Muscle of leg (tissue), 16 donors: ENCODE measurements around the gene EVC. TPM values are rescaled to one million over a fixed set of nuclear protein-coding genes. Genes with fewer than 3 reads are reported as not detected.

Experiments
- DNase-seq: peaks from one replicate; pipeline ENCODE4 v3.0.0; 2013
- H3K27ac ChIP-seq: one replicate; pipeline ENCODE4 v1.5.1; 2013; ENCODE audit warnings: mild to moderate bottlenecking, low read length, control low read depth
- H3K27me3 ChIP-seq: one replicate; pipeline ENCODE4 v1.6.1; 2013; ENCODE audit warnings: low read length; ENCODE audit not compliant: control insufficient read depth, insufficient read depth
- H3K36me3 ChIP-seq: one replicate; pipeline ENCODE4 v1.6.1; 2013; ENCODE audit warnings: low read length; ENCODE audit not compliant: control insufficient read depth, insufficient read depth
- H3K4me1 ChIP-seq: one replicate; pipeline ENCODE4 v1.6.1; 2013; ENCODE audit warnings: low read length; ENCODE audit not compliant: control insufficient read depth, insufficient read depth
- H3K4me3 ChIP-seq: one replicate; pipeline ENCODE4 v1.5.1; 2013; ENCODE audit warnings: low read length, control low read depth
- H3K9me3 ChIP-seq: replicated peaks from 2 replicates; pipeline ENCODE4 v1.6.1; 2013; ENCODE audit warnings: low read depth, low read length; ENCODE audit not compliant: control insufficient read depth
- WGBS: methylation state at CpG from one replicate; pipeline ENCODE4 v1.1.5; 2013; ENCODE audit warnings: missing lambda C conversion rate; ENCODE audit not compliant: insufficient coverage; 5-methylcytosine and 5-hydroxymethylcytosine counted together
- long read RNA-seq, 11 donors: transcript quantifications; one replicate each; lab custom pipeline, GENCODE V29; 2026
- polyA plus RNA-seq, 8 donors: library from polyadenylated mRNA; unstranded; fragments of 120-200 nt; gene quantifications; one replicate each; pipeline versions ENCODE4 v1.2.1 to v1.2.3, GENCODE V29; 2013; ENCODE audit warnings: inconsistent platforms in 1 of 8, low replicate concordance in 1 of 8; ENCODE audit not compliant: insufficient read length in 8 of 8, insufficient read depth in 1 of 8
- total RNA-seq: library from RNA; stranded (reverse); fragments of 120-200 nt; gene quantifications from one replicate; pipeline ENCODE4 v1.2.4, GENCODE V29; 2013

The EVC gene
- total RNA-seq = 18.6 TPM
- polyA plus RNA-seq = 10 to 100 TPM; 12.2 to 24.3 (median 19.2) TPM
- long read RNA-seq, donor 1, full-length matches to known transcripts = 1 of 1 reads
- long read RNA-seq, donor 1, partial matches to known transcripts = 0 of 1 reads
- long read RNA-seq, donor 1, other reads (novel, unspliced or antisense) = 0 of 1 reads
- long read RNA-seq, donor 2 = 0 reads
- long read RNA-seq, donor 3, full-length matches to known transcripts = 1 of 6 reads
- long read RNA-seq, donor 3, partial matches to known transcripts = 5 of 6 reads
- long read RNA-seq, donor 3, other reads (novel, unspliced or antisense) = 0 of 6 reads
- long read RNA-seq, donor 4, full-length matches to known transcripts = 1 of 1 reads
- long read RNA-seq, donor 4, partial matches to known transcripts = 0 of 1 reads
- long read RNA-seq, donor 4, other reads (novel, unspliced or antisense) = 0 of 1 reads
- long read RNA-seq, donor 5, partial matches to known transcripts = 5 of 6 reads
- long read RNA-seq, donor 5, other reads (novel, unspliced or antisense) = 0 of 6 reads
- long read RNA-seq, donor 6 = 0 reads
- long read RNA-seq, donor 7 = 0 reads
- long read RNA-seq, donor 8 = 0 reads
- long read RNA-seq, donor 9 = 0 reads
- long read RNA-seq, donor 10, partial matches to known transcripts = 0 of 1 reads
- long read RNA-seq, donor 10, other reads (novel, unspliced or antisense) = 0 of 1 reads
- long read RNA-seq, donor 11 = 0 reads

GRCh38 chr4:5710961-5711478 is at the start of gene EVC:
TSS of gene EVC (plus strand) at chr4:5711201. CDS start at chr4:5711381, 180 bp downstream.
- peak; percentile 94 for DNase-seq
- peaks cover 13% of the 10 kb centered on the region for H3K27me3 ChIP-seq
- H3K36me3 ChIP-seq = no peaks in the 10 kb centered on the region
- H3K9me3 ChIP-seq = peaks cover 10% of the 10 kb centered on the region
- peaks cover 47% of the 10 kb centered on the region for H3K4me1 ChIP-seq
- peak within 1 kb of the TSS; percentile 73 for H3K27ac ChIP-seq
- under 1% methylated on average over 45 of the region's 49 CpGs for WGBS
- H3K4me3 ChIP-seq = peak within 1 kb of the TSS; percentile 59

GRCh38 chr4:5661237-5661636 is 49.8 kb upstream of the EVC start:
- peaks cover 4% of the 10 kb centered on the region for H3K9me3 ChIP-seq
- no CpG with 5 or more reads among the region's 4 CpGs for WGBS

GRCh38 chr4:5662555-5662954 is 48.4 kb upstream of the EVC start:
- Histone ChIP-seq H3K9me3 (peaks cover 4% of the 10 kb centered on the region), H3K4me1 (no peaks in the 10 kb centered on the region), H3K27me3 (no peaks in the 10 kb centered on the region), H3K27ac (no peak overlapping the region), H3K36me3 (peaks cover 27% of the 10 kb centered on the region), H3K4me3 (no peak overlapping the region)
- 83% methylated on average over 1 of the region's 1 CpG for WGBS
- DNase-seq = no peak

More at GRCh38 chr4:5661237-5661636, 49.8 kb upstream of the EVC start:
- Histone ChIP-seq H3K27me3 (no peaks in the 10 kb centered on the region), H3K4me1 (no peaks in the 10 kb centered on the region), H3K36me3 (peaks cover 33% of the 10 kb centered on the region), H3K27ac (no peak overlapping the region), H3K4me3 (no peak overlapping the region)
- no peak for DNase-seq

GRCh38 chr4:5664778-5665177 is 46.2 kb upstream of the EVC start:
- 95% methylated on average over 11 of the region's 12 CpGs for WGBS
- no peak overlapping the region for H3K27ac ChIP-seq
- H3K36me3 ChIP-seq = peaks cover 22% of the 10 kb centered on the region
- H3K4me1 ChIP-seq = no peaks in the 10 kb centered on the region
- no peak for DNase-seq
- H3K27me3 ChIP-seq = no peaks in the 10 kb centered on the region
- peaks cover 4% of the 10 kb centered on the region for H3K9me3 ChIP-seq
- no peak overlapping the region for H3K4me3 ChIP-seq

GRCh38 chr4:5666741-5667140 is 44.3 kb upstream of the EVC start:
- no peak for DNase-seq
- H3K9me3 ChIP-seq = peaks cover 2% of the 10 kb centered on the region

GRCh38 chr4:5676763-5677162 is 34.2 kb upstream of the EVC start:
- DNase-seq = no peak
- H3K4me3 ChIP-seq = no peak overlapping the region
- no peak overlapping the region for H3K27ac ChIP-seq
- 76% methylated on average over 2 of the region's 8 CpGs for WGBS
- no peaks in the 10 kb centered on the region for H3K27me3 ChIP-seq
- no peaks in the 10 kb centered on the region for H3K9me3 ChIP-seq
- peaks cover 46% of the 10 kb centered on the region for H3K36me3 ChIP-seq
- no peaks in the 10 kb centered on the region for H3K4me1 ChIP-seq

More at GRCh38 chr4:5666741-5667140, 44.3 kb upstream of the EVC start:
- Histone ChIP-seq H3K27ac (no peak overlapping the region), H3K36me3 (peaks cover 10% of the 10 kb centered on the region), H3K4me1 (no peaks in the 10 kb centered on the region), H3K27me3 (no peaks in the 10 kb centered on the region), H3K4me3 (no peak overlapping the region)
- no CpG with 5 or more reads among the region's 1 CpG for WGBS

- Histone ChIP-seq H3K27me3 (no peaks in the 10 kb centered on the region), H3K9me3 (no peaks in the 10 kb centered on the region), H3K27ac (no peak overlapping the region), H3K4me1 (peaks cover 8% of the 10 kb centered on the region), H3K4me3 (no peak overlapping the region), H3K36me3 (peaks cover 57% of the 10 kb centered on the region)
- no peak for DNase-seq
- 100% methylated on average over 5 of the region's 10 CpGs for WGBS
These were observed 32.0 kb upstream of the EVC start for GRCh38 chr4:5678977-5679376.

- Histone ChIP-seq H3K27me3 (no peaks in the 10 kb centered on the region), H3K36me3 (peaks cover 52% of the 10 kb centered on the region), H3K4me1 (peaks cover 8% of the 10 kb centered on the region), H3K27ac (no peak overlapping the region), H3K4me3 (no peak overlapping the region), H3K9me3 (no peaks in the 10 kb centered on the region)
- 45% methylated on average over 7 of the region's 10 CpGs for WGBS
- peak; percentile 49 for DNase-seq
These were observed 27.4 kb upstream of the EVC start for GRCh38 chr4:5683566-5683965.

GRCh38 chr4:5685296-5685695 is 25.7 kb upstream of the EVC start:
- peaks cover 8% of the 10 kb centered on the region for H3K4me1 ChIP-seq
- no peak overlapping the region for H3K4me3 ChIP-seq
- WGBS = 92% methylated on average over 7 of the region's 9 CpGs
- H3K36me3 ChIP-seq = peaks cover 64% of the 10 kb centered on the region
- no peaks in the 10 kb centered on the region for H3K27me3 ChIP-seq
- H3K27ac ChIP-seq = no peak overlapping the region
- no peaks in the 10 kb centered on the region for H3K9me3 ChIP-seq
- DNase-seq = no peak

GRCh38 chr4:5686338-5686737 is 24.7 kb upstream of the EVC start:
- Histone ChIP-seq H3K4me1 (peaks cover 8% of the 10 kb centered on the region), H3K27me3 (no peaks in the 10 kb centered on the region), H3K36me3 (peaks cover 59% of the 10 kb centered on the region), H3K4me3 (no peak overlapping the region), H3K27ac (no peak overlapping the region), H3K9me3 (no peaks in the 10 kb centered on the region)
- 88% methylated on average over 2 of the region's 6 CpGs for WGBS
- no peak for DNase-seq
